ENCODE results near the gene EPB41L2. TPM values are rescaled to one million over a fixed set of nuclear protein-coding genes. Genes with fewer than 3 reads are reported as not detected.

Gene EPB41L2
- total RNA-seq, 1 experiment from 2014 or later: 106 TPM

DNA sequence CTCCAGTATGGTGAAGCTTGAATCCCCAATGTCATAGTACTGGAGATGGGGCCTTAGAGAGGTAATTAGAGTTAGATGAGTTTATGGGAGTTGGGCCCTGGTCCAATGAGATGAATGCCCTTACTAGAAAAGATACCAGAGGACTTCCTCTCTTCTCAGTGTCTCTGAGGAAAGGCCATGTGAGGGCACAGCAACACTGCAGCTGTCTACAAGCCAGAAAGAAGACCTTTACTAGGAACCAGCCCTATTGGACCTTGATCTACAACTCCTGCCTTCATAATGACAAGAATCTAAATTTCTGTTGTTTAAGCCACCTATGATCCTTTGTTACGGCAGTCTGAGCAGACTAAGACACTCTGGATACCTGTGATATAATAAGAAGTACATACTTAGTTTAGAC, 40.9 kb upstream of the EPB41L2 start:
- DNase-seq (ENCODE audit: low spot score) (no peak), ATAC-seq (no peak)
- Mint-ChIP-seq H3K9me3 (peaks cover 20% of the 10 kb centered on the region), H3K4me1 (no peaks in the 10 kb centered on the region), H3K36me3 (no peaks in the 10 kb centered on the region; the same call in 1 of the 2 replicates), H3K4me3 (no peak overlapping the region), H3K27ac (no peak overlapping the region), H3K27me3 (ENCODE audit: low read depth) (no peaks in the 10 kb centered on the region)
- TF ChIP-seq ATF6 (CRISPR knock-in tag; IDR thresholded peaks at IDR 0.05) (no peak), JAZF1 (CRISPR knock-in tag; IDR thresholded peaks at IDR 0.05) (no peak), ZNF416 (CRISPR knock-in tag; IDR thresholded peaks at IDR 0.05) (no peak), IRF2 (CRISPR knock-in tag; IDR thresholded peaks at IDR 0.05; ENCODE audit: borderline replicate concordance, low read depth) (no peak), RELA (CRISPR knock-in tag; IDR thresholded peaks at IDR 0.05; ENCODE audit: borderline replicate concordance) (no peak)
- CTCF ChIA-PET: interaction anchor here (0.8 kb wide), 1 partner anchor 28 kb away, joined by 3 read pairs; no protein-coding TSS in a partner anchor
- POLR2A ChIA-PET: no interaction called here

DNA sequence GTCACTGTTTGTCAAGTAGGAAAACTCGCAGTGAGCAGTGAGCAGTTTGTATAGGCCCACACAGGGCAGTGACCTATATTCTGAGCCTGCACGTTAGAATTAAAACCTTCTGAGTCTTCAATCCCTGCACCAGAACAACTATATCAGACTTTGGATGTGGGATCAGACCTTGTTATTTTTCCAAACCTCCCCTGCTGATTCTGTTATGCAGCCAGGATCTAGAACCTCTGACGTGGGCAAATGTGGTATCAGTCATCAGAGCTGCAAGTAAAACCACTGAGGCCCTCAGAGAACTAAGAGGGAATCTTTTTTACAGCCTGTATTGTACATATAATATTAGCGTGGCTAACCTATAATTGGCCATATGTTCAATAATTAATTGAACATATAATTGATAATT, 40.3 kb upstream of the EPB41L2 start:
- ATAC-seq (no peak), DNase-seq (ENCODE audit: low spot score) (no peak)
- Mint-ChIP-seq H3K9me3 (peaks cover 20% of the 10 kb centered on the region), H3K4me1 (no peaks in the 10 kb centered on the region), H3K4me3 (no peak overlapping the region), H3K27ac (no peak overlapping the region), H3K27me3 (ENCODE audit: low read depth) (no peaks in the 10 kb centered on the region), H3K36me3 (no peaks in the 10 kb centered on the region; the same call in 1 of the 2 replicates)
- ChIA-PET POLR2A (no interaction called here), CTCF (no interaction called here)
- no peak for TF ChIP-seq FOXP1 (CRISPR knock-in tag; IDR thresholded peaks at IDR 0.05; ENCODE audit: borderline replicate concordance)
- no peak for TF ChIP-seq KAT7 (CRISPR knock-in tag; IDR thresholded peaks at IDR 0.05; ENCODE audit: borderline replicate concordance)
- TF ChIP-seq SP1 (CRISPR knock-in tag; conservative IDR thresholded peaks at IDR 0.05): no peak
- TF ChIP-seq, protein P1, sequence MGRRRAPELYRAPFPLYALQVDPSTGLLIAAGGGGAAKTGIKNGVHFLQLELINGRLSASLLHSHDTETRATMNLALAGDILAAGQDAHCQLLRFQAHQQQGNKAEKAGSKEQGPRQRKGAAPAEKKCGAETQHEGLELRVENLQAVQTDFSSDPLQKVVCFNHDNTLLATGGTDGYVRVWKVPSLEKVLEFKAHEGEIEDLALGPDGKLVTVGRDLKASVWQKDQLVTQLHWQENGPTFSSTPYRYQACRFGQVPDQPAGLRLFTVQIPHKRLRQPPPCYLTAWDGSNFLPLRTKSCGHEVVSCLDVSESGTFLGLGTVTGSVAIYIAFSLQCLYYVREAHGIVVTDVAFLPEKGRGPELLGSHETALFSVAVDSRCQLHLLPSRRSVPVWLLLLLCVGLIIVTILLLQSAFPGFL (CRISPR knock-in tag; IDR thresholded peaks at IDR 0.05; ENCODE audit: borderline replicate concordance): no peak
- TF ChIP-seq ZSCAN18 (CRISPR knock-in tag; IDR thresholded peaks at IDR 0.05): no peak
- no peak for TF ChIP-seq PRRX2 (CRISPR knock-in tag; IDR thresholded peaks at IDR 0.05)
- TF ChIP-seq OVOL2 (CRISPR knock-in tag; IDR thresholded peaks at IDR 0.05; ENCODE audit: borderline replicate concordance): no peak
- TF ChIP-seq ELF4 (CRISPR knock-in tag; IDR thresholded peaks at IDR 0.05; ENCODE audit: low read depth): no peak
- TF ChIP-seq E2F4 (CRISPR knock-in tag; IDR thresholded peaks at IDR 0.05; ENCODE audit: borderline replicate concordance, low read depth): no peak
- no peak for TF ChIP-seq TCF7 (CRISPR knock-in tag; IDR thresholded peaks at IDR 0.05; ENCODE audit: low read depth)
- TF ChIP-seq, protein P2, sequence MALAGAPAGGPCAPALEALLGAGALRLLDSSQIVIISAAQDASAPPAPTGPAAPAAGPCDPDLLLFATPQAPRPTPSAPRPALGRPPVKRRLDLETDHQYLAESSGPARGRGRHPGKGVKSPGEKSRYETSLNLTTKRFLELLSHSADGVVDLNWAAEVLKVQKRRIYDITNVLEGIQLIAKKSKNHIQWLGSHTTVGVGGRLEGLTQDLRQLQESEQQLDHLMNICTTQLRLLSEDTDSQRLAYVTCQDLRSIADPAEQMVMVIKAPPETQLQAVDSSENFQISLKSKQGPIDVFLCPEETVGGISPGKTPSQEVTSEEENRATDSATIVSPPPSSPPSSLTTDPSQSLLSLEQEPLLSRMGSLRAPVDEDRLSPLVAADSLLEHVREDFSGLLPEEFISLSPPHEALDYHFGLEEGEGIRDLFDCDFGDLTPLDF (CRISPR knock-in tag; IDR thresholded peaks at IDR 0.05): no peak
- TF ChIP-seq IRF1 (CRISPR knock-in tag; IDR thresholded peaks at IDR 0.05): no peak
- TF ChIP-seq CREB1 (CRISPR knock-in tag; IDR thresholded peaks at IDR 0.05): no peak
- TF ChIP-seq ZNF396 (CRISPR knock-in tag; IDR thresholded peaks at IDR 0.05; ENCODE audit: borderline replicate concordance): no peak
- no peak for TF ChIP-seq JAZF1 (CRISPR knock-in tag; IDR thresholded peaks at IDR 0.05)
- no peak for TF ChIP-seq USF2 (CRISPR knock-in tag; IDR thresholded peaks at IDR 0.05)
- TF ChIP-seq GRHL2 (CRISPR knock-in tag; IDR thresholded peaks at IDR 0.05; ENCODE audit: insufficient replicate concordance, severe bottlenecking): no peak
